ENCODE measurements around the gene ENG. TPM values are rescaled to one million over a fixed set of nuclear protein-coding genes. Genes with fewer than 3 reads are reported as not detected.

ENG gene
- total and polyA plus RNA-seq, 2 of the 8 experiments (the other 6 are each of a cell fraction or from before 2014, with no cell fraction given): 1.8 to 4.4 TPM

- Histone ChIP-seq H4K91ac (replicated peaks; ENCODE audit: insufficient read length, low read length) (no peak overlapping the region), H2AK5ac (ENCODE audit: low read depth, low read length) (no peak overlapping the region), H3K4me2 (ENCODE audit: insufficient read depth in 1 of 2, low read depth in 2 of 2, low read length in 2 of 2) (peak overlapping the region in 1 of 2 experiments; percentile 72; a peak in 1 of 4 replicates), H3K18ac (ENCODE audit: extremely low read depth, low read length) (no peak overlapping the region), H2BK12ac (ENCODE audit: low read depth, low read length) (no peak overlapping the region), H3K9me3 (ENCODE audit: insufficient read depth in 2 of 2, low read depth in 1 of 2, low read length in 1 of 2) (no peaks in the 10 kb centered on the region), H2BK5ac (ENCODE audit: low read depth, low read length) (no peak overlapping the region), H4K5ac (ENCODE audit: insufficient read length, low read depth, low read length) (no peak overlapping the region), H2AFZ (ENCODE audit: low read length) (no peak overlapping the region), H3K4me1 (replicated peaks in 1 of 4; ENCODE audit: control insufficient read depth in 3 of 4, insufficient read depth in 4 of 4, low read length in 3 of 4) (peaks cover 0 to 10% (median 7%) of the 10 kb centered on the region in 4 experiments; a peak in 6 of 7 replicates), H3K79me1 (ENCODE audit: low read depth, low read length) (no peaks in the 10 kb centered on the region), H4K8ac (ENCODE audit: extremely low read depth, insufficient read depth, low read length) (no peak overlapping the region), H3K36me3 (ENCODE audit: control insufficient read depth in 2 of 4, insufficient read depth in 4 of 4, low read length in 3 of 4) (no peaks in the 10 kb centered on the region), H3K27ac (ENCODE audit: low read depth, low read length) (no peak overlapping the region), H3K23me2 (ENCODE audit: low read depth, low read length) (peaks cover 7% of the 10 kb centered on the region; the same call in 1 of the 2 replicates), H3K27me3 (replicated peaks in 1 of 4; ENCODE audit: control insufficient read depth in 3 of 4, extremely low read depth in 1 of 4, insufficient read depth in 3 of 4, low read length in 3 of 4) (no peaks in the 10 kb centered on the region), H3K23ac (ENCODE audit: insufficient read length) (no peak overlapping the region), H3K4ac (replicated peaks; ENCODE audit: insufficient read length, low read depth, low read length) (no peak overlapping the region), H2BK120ac (replicated peaks; ENCODE audit: low read depth, low read length) (no peak overlapping the region), H4K20me1 (replicated peaks in 1 of 2; ENCODE audit: control insufficient read depth in 1 of 2, insufficient read depth in 2 of 2, low read length in 2 of 2) (peaks cover 0 to 1% of the 10 kb centered on the region in 2 experiments), H2BK20ac (ENCODE audit: low read length) (no peak overlapping the region), H3K4me3 (ENCODE audit: extremely low read depth in 1 of 4, insufficient read depth in 2 of 4, low read depth in 3 of 4, low read length in 4 of 4) (no peak overlapping the region), H3K9ac (replicated peaks in 1 of 4; ENCODE audit: extremely low read depth in 1 of 4, low read depth in 3 of 4, low read length in 3 of 4) (no peak overlapping the region), H2BK15ac (ENCODE audit: low read length) (no peak overlapping the region), H3K14ac (ENCODE audit: insufficient read length) (no peak overlapping the region), H3K79me2 (ENCODE audit: control insufficient read depth in 1 of 2, insufficient read depth in 2 of 2, low read length in 2 of 2) (no peaks in the 10 kb centered on the region), H3K56ac (replicated peaks; ENCODE audit: insufficient read length, low read depth, low read length) (no peak overlapping the region)
- CTCF ChIA-PET (ENCODE audit: partially characterized antibody): interaction anchor here (0.6 to 2.2 kb wide), 7 partner anchors 10 to 87 kb away, joined by 3 to 18 read pairs (median 3); no protein-coding TSS in a partner anchor
- POLR2A ChIA-PET (ENCODE audit: partially characterized antibody): interaction anchor here (0.8 to 8.6 kb wide), 9 partner anchors 11 to 86 kb away, joined by 3 to 91 read pairs (median 4); partner anchors contain the start of gene ST6GALNAC6
- FAIRE-seq (no peak), DNase-seq (ENCODE audit: low read depth in 1 of 2, low spot score in 2 of 2) (no peak)
- WGBS, 2 experiments (ENCODE audit: extremely low coverage in 1 of 2, insufficient coverage in 1 of 2, insufficient read length in 1 of 2, insufficient replicate concordance in 2 of 2, low coverage in 1 of 2, low lambda C conversion rate in 2 of 2, missing lambda C conversion rate in 1 of 2): 93% methylated on average over 8 of the region's 8 CpGs; no CpG with 5 or more reads in 1 of the 2 experiments
- TF ChIP-seq, protein P1, sequence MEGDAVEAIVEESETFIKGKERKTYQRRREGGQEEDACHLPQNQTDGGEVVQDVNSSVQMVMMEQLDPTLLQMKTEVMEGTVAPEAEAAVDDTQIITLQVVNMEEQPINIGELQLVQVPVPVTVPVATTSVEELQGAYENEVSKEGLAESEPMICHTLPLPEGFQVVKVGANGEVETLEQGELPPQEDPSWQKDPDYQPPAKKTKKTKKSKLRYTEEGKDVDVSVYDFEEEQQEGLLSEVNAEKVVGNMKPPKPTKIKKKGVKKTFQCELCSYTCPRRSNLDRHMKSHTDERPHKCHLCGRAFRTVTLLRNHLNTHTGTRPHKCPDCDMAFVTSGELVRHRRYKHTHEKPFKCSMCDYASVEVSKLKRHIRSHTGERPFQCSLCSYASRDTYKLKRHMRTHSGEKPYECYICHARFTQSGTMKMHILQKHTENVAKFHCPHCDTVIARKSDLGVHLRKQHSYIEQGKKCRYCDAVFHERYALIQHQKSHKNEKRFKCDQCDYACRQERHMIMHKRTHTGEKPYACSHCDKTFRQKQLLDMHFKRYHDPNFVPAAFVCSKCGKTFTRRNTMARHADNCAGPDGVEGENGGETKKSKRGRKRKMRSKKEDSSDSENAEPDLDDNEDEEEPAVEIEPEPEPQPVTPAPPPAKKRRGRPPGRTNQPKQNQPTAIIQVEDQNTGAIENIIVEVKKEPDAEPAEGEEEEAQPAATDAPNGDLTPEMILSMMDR (IDR thresholded peaks at IDR 0.05; ENCODE audit: control extremely low read depth in 1 of 3, insufficient read depth in 1 of 3, low read depth in 1 of 3, low read length in 3 of 3): no peak
- TF ChIP-seq, protein P2, sequence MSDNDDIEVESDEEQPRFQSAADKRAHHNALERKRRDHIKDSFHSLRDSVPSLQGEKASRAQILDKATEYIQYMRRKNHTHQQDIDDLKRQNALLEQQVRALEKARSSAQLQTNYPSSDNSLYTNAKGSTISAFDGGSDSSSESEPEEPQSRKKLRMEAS (IDR thresholded peaks at IDR 0.05): no peak
- no peak for TF ChIP-seq CEBPB (IDR thresholded peaks at IDR 0.05; ENCODE audit: low read depth, low read length)
- TF ChIP-seq TCF12 (IDR thresholded peaks at IDR 0.05; ENCODE audit: low read depth, low read length): no peak
- no peak for TF ChIP-seq PHF8 (conservative IDR thresholded peaks at IDR 0.05; ENCODE audit: low read depth, low read length)
- TF ChIP-seq BRCA1 (IDR thresholded peaks at IDR 0.05; ENCODE audit: low read depth, low read length): no peak
- TF ChIP-seq, protein P3, sequence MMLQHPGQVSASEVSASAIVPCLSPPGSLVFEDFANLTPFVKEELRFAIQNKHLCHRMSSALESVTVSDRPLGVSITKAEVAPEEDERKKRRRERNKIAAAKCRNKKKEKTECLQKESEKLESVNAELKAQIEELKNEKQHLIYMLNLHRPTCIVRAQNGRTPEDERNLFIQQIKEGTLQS (IDR thresholded peaks at IDR 0.05; ENCODE audit: insufficient read depth, low read depth, low read length): no peak
- no peak for TF ChIP-seq RNF2 (IDR thresholded peaks at IDR 0.05; ENCODE audit: borderline replicate concordance, low read depth, low read length, missing control alignments, poor library complexity, severe bottlenecking)
These were observed 24.4 kb upstream of the ENG start for GRCh38 chr9:127878652-127879390.
